Caco-2 (cell line): ENCODE results near the gene MCL1. TPM values are rescaled to one million over a fixed set of nuclear protein-coding genes. Genes with fewer than 3 reads are reported as not detected.
A peak's percentile ranks its signal among the peaks of the same experiment; 100 is the strongest.

Experiments
- BruUV-seq: library from RNA; stranded (reverse); fragments of 400-500 nt; replicated peaks from 2 replicates; lab custom pipeline; 2021; lab: Mats Ljungman, UMichigan
- CTCF ChIA-PET: fragments of 300-600 bp; sonication (Branson Sonifier 250); formaldehyde crosslinking; loops from one replicate; lab custom pipeline; 2022; ENCODE audit warnings: antibody characterized with exemption; lab: Charles Lee
- POLR2A ChIA-PET: fragments of 300-600 bp; sonication (Branson Sonifier 250); formaldehyde crosslinking; loops from one replicate; lab custom pipeline; 2022; ENCODE audit warnings: antibody characterized with exemption; lab: Charles Lee
- DNase-seq, 2 experiments: peaks; one replicate each; pipeline versions ENCODE4 v3.0.0 to v3.0.0-alpha.2; 2020 to 2022
- H3K27me3 ChIP-seq: replicated peaks from 2 replicates; pipeline ENCODE4 v1.6.0; 2011; ENCODE audit warnings: low read length; ENCODE audit not compliant: control insufficient read depth, insufficient read depth
- H3K36me3 ChIP-seq: 2 replicates; pipeline ENCODE4 v1.5.1; 2011; ENCODE audit warnings: low read length; ENCODE audit not compliant: control insufficient read depth, insufficient read depth
- H3K4me1 ChIP-seq: fragments of 250-450 bp; sonication (Bioruptor Pico); 2 replicates; pipeline ENCODE4 v1.5.1; 2020; ENCODE audit warnings: mild to moderate bottlenecking
- H3K4me3 ChIP-seq: 2 replicates; pipeline ENCODE4 v1.5.1; 2011; ENCODE audit warnings: low read depth, mild to moderate bottlenecking, control low read depth, low read length
- H3K9me3 ChIP-seq: fragments of 250-450 bp; sonication (Bioruptor Pico); 2 replicates; pipeline ENCODE4 v1.5.1; 2020; ENCODE audit warnings: mild to moderate bottlenecking, moderate library complexity
- H3K27ac Mint-ChIP-seq: one replicate; pipeline ENCODE4 v1.8.0; 2022; ENCODE audit warnings: mixed read lengths; ENCODE audit not compliant: unreplicated experiment
- H3K27me3 Mint-ChIP-seq: one replicate; pipeline ENCODE4 v1.8.0; 2022; ENCODE audit warnings: mixed read lengths; ENCODE audit not compliant: insufficient read depth, unreplicated experiment
- H3K36me3 Mint-ChIP-seq: one replicate; pipeline ENCODE4 v1.8.0; 2022; ENCODE audit warnings: mild to moderate bottlenecking, mixed read lengths; ENCODE audit not compliant: insufficient read depth, unreplicated experiment
- H3K4me1 Mint-ChIP-seq: one replicate; pipeline ENCODE4 v1.8.0; 2022; ENCODE audit warnings: low read depth, mixed read lengths; ENCODE audit not compliant: unreplicated experiment
- H3K4me3 Mint-ChIP-seq: one replicate; pipeline ENCODE4 v1.8.0; 2022; ENCODE audit warnings: mild to moderate bottlenecking, moderate library complexity, mixed read lengths; ENCODE audit not compliant: unreplicated experiment
- H3K9me3 Mint-ChIP-seq: one replicate; pipeline ENCODE4 v1.8.0; 2022; ENCODE audit warnings: mixed read lengths; ENCODE audit not compliant: unreplicated experiment
- intact Hi-C: fragments of 100-400 bp; cut with micrococcal nuclease; formaldehyde crosslinking; loops from one replicate; pipeline ENCODE4 v1.10.0; 2022; ENCODE audit not compliant: unreplicated experiment
- total RNA-seq: library from RNA; stranded (reverse); gene quantifications from 2 replicates; pipeline ENCODE4 v1.2.3, GENCODE V29; 2022
- TF ChIP-seq, protein P1 (sequence below), 2 experiments: fragments of 200-600 bp in 1 of 2; IDR thresholded peaks; 1 replicate in 1 of 2; 2 replicates in 1 of 2; pipeline versions ENCODE4 v1.5.1 to v1.8.0; 2011 to 2022; ENCODE audit warnings: antibody characterized with exemption in 1 of 2, control low read depth in 1 of 2, inconsistent platforms in 1 of 2, low read depth in 1 of 2, low read length in 1 of 2, mild to moderate bottlenecking in 1 of 2, moderate library complexity in 1 of 2; ENCODE audit not compliant: insufficient read depth in 1 of 2, severe bottlenecking in 1 of 2, unreplicated experiment in 1 of 2

MCL1 gene
- total RNA-seq, 1 experiment from 2014 or later: 130 TPM

DNA sequence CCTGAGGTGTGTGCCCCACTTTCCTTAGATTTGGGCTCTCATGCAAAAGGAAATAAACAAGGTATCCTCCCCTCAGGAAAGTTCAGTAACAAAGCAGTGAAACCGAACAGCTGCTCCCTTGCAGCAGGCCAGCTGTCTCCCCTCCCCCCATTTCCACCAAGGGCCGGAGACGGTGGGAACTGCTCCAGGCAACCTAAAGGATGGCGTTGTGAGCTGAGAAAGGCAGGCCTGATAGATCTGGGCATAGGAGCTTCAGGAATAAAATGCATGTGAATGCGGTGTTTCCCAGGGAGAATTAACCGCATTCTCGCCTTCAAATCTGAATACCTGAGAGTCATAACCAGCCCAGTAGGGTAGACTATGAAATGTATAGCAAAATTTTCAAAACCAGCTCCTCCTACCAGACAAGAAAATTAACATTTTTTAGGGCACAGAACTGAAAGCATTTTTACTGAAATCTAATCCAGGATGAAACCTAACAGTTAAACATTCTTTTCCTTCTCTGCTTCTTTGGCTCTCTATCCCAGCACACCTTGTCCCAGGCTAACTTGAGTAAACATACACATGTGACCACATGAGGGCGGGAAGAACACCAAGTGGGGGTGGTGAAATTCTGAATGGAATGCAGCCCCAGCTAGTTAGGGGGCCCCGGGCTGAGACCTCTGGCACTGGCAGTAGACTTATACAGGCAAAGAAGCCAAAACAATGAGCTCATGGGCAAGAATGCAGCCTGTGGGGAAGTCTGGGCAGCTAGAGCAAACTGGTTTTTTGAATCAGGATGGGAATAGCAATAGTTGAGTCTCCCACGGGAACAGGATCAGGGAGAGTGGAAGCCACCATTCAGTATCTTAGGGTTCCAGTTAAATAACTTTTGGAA, 11.5 kb downstream of the MCL1 start:
- Histone ChIP-seq H3K9me3 (no peaks in the 10 kb centered on the region), H3K36me3 (no peaks in the 10 kb centered on the region; the same call in 1 of the 2 replicates), H3K4me3 (peak overlapping the region; percentile 18), H3K4me1 (peaks cover 56% of the 10 kb centered on the region), H3K27me3 (no peaks in the 10 kb centered on the region)
- ChIA-PET CTCF (interaction anchor here (0.8 to 1.6 kb wide), 5 partner anchors 8 to 46 kb away, joined by 3 to 9 read pairs (median 6); partner anchors contain the start of gene MCL1), POLR2A (interaction anchor here (0.6 to 2.3 kb wide), 7 partner anchors 11 to 129 kb away, joined by 3 to 74 read pairs (median 6); partner anchors contain the start of genes ENSA, FALEC and MCL1)
- peak overlapping the region; percentile 82 for H3K27ac Mint-ChIP-seq
- intact Hi-C loops: loop anchor here (2.0 to 10.0 kb wide), 3 partner anchors 61 to 437 kb away; partner anchors contain the start of genes CERS2, ENSA, MINDY1 and PRUNE1
- no TSS peak for BruUV-seq
- H3K4me3 Mint-ChIP-seq: peak overlapping the region; percentile 60
- TF ChIP-seq, protein P1, sequence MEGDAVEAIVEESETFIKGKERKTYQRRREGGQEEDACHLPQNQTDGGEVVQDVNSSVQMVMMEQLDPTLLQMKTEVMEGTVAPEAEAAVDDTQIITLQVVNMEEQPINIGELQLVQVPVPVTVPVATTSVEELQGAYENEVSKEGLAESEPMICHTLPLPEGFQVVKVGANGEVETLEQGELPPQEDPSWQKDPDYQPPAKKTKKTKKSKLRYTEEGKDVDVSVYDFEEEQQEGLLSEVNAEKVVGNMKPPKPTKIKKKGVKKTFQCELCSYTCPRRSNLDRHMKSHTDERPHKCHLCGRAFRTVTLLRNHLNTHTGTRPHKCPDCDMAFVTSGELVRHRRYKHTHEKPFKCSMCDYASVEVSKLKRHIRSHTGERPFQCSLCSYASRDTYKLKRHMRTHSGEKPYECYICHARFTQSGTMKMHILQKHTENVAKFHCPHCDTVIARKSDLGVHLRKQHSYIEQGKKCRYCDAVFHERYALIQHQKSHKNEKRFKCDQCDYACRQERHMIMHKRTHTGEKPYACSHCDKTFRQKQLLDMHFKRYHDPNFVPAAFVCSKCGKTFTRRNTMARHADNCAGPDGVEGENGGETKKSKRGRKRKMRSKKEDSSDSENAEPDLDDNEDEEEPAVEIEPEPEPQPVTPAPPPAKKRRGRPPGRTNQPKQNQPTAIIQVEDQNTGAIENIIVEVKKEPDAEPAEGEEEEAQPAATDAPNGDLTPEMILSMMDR (IDR thresholded peaks at IDR 0.05; ENCODE audit: insufficient read depth in 1 of 2, low read depth in 1 of 2, low read length in 1 of 2, severe bottlenecking in 1 of 2, unreplicated experiment in 1 of 2): no peak
- H3K27me3 Mint-ChIP-seq: no peaks in the 10 kb centered on the region
- peaks cover 43% of the 10 kb centered on the region for H3K4me1 Mint-ChIP-seq
- DNase-seq: peak; percentile 94 to 95
- no peaks in the 10 kb centered on the region for H3K9me3 Mint-ChIP-seq
- peaks cover 74% of the 10 kb centered on the region for H3K36me3 Mint-ChIP-seq

DNA sequence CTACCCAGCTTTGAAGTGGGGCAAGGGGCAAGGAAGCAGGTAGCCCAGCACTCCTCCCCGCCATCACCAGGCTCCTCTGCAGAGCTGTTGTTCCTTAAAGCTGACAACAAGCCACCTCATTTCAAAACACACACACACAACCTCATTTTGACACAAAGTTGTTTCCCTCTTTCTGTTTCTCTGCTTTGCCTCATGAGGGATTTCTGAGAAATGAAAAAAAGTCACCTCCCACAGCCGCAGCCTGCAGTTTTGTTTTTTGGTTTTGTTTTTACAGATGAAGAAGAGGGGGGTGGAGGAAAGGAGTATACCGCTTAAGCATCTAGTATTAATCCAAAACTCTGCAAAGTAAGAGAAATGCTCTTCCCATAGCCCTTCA, 12.1 kb downstream of the MCL1 start:
- CTCF ChIA-PET: interaction anchor here (1.6 kb wide), 1 partner anchor 12 kb away, joined by 9 read pairs; the partner anchor contains the start of gene MCL1
- Mint-ChIP-seq H3K36me3 (peaks cover 74% of the 10 kb centered on the region), H3K27me3 (no peaks in the 10 kb centered on the region), H3K27ac (peak overlapping the region; percentile 82), H3K9me3 (no peaks in the 10 kb centered on the region), H3K4me3 (peak overlapping the region; percentile 60), H3K4me1 (peaks cover 50% of the 10 kb centered on the region)
- Histone ChIP-seq H3K9me3 (no peaks in the 10 kb centered on the region), H3K27me3 (no peaks in the 10 kb centered on the region), H3K4me1 (peaks cover 56% of the 10 kb centered on the region), H3K36me3 (no peaks in the 10 kb centered on the region; the same call in 1 of the 2 replicates), H3K4me3 (peak overlapping the region; percentile 18; the same call in 1 of the 2 replicates)
- BruUV-seq: no TSS peak
- POLR2A ChIA-PET: interaction anchor here (1.2 to 2.3 kb wide), 3 partner anchors 12 to 130 kb away, joined by 6 to 74 read pairs (median 6); partner anchors contain the start of genes ENSA and MCL1
- DNase-seq: no peak
- TF ChIP-seq, protein P1 (IDR thresholded peaks at IDR 0.05; ENCODE audit: insufficient read depth in 1 of 2, low read depth in 1 of 2, low read length in 1 of 2, severe bottlenecking in 1 of 2, unreplicated experiment in 1 of 2): no peak
- intact Hi-C loops: loop anchor here (10.0 kb wide), 2 partner anchors 407 to 437 kb away; partner anchors contain the start of genes CERS2, MINDY1 and PRUNE1
